PC-3 (cell line): ENCODE results near the gene KCNQ5.

ENCODE experiments used
- CTCF ChIP-seq: fragments of 300-600 bp; sonication (generic); conservative IDR thresholded peaks from 2 replicates; pipeline ENCODE4 v1.5.1; 2017; ENCODE audit warnings: antibody characterized with exemption, low read depth, mild to moderate bottlenecking, low read length
- EZH2 ChIP-seq: fragments of 300-600 bp; sonication (generic); IDR thresholded peaks from one replicate; pipeline ENCODE4 v1.6.1; 2017; ENCODE audit warnings: antibody characterized with exemption, mild to moderate bottlenecking, low read length; ENCODE audit not compliant: unreplicated experiment
- EZH2phosphoT487 ChIP-seq: fragments of 300-600 bp; sonication (generic); IDR thresholded peaks from 2 replicates; pipeline ENCODE4 v1.6.1; 2018; ENCODE audit warnings: mild to moderate bottlenecking, antibody characterized with exemption, low read length, borderline replicate concordance

- peak; percentile 95 for TF ChIP-seq CTCF
- TF ChIP-seq EZH2 = no peak
- TF ChIP-seq EZH2phosphoT487 = no peak
Observed at GRCh38 chr6:73129653-73130443, 508.0 kb downstream of the KCNQ5 start.
